ENCODE results near the gene BPIFB2.

DNA sequence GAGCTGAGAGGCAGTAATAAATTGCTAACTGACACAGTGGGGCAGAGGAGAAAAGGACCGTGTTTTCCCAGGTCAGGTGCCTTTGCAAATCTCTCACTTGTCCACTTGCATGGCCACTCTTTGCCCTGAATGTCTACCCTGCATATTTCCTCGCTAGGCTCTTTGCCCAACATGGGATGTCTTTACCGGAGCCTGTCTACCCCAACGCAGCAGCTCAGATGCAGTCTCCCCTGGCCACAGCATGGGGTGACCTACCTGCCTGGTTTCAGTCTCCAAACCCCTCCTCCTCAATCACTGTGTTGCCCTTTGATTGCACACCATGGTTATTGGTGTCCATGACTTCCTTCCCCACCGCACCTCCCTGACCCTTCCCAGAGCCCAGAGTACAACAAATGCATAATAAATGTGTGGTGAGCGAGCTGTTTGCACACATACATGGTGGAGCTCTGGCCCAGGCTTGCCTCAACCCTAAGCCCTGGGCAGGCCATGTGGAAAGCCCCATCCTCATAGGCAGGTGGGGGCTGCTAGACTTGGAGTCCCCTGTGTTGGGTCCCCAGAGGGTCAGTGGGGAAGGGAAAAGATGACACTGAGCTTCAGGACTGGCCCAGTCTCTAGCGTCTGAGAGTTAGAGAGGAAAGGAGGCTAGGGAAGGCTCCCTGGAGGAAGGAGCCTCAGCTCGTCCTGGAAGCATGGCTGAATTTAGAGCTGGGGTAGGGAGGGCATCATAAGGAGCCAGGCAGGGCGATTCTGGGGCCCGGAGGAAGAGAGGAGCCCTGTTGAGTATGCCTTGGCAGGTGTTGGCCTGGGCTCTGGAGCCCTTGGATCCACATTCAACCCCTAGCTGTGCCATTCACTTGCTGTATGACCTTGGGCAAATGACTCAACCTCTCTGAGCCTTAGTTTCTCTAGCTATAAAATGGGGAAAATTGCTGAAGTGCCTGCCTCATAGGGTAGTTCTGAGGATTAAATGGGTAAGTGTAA lies 19.6 kb downstream of the BPIFB2 start:
- TF ChIP-seq, protein P1, sequence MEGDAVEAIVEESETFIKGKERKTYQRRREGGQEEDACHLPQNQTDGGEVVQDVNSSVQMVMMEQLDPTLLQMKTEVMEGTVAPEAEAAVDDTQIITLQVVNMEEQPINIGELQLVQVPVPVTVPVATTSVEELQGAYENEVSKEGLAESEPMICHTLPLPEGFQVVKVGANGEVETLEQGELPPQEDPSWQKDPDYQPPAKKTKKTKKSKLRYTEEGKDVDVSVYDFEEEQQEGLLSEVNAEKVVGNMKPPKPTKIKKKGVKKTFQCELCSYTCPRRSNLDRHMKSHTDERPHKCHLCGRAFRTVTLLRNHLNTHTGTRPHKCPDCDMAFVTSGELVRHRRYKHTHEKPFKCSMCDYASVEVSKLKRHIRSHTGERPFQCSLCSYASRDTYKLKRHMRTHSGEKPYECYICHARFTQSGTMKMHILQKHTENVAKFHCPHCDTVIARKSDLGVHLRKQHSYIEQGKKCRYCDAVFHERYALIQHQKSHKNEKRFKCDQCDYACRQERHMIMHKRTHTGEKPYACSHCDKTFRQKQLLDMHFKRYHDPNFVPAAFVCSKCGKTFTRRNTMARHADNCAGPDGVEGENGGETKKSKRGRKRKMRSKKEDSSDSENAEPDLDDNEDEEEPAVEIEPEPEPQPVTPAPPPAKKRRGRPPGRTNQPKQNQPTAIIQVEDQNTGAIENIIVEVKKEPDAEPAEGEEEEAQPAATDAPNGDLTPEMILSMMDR (optimal IDR thresholded peaks at IDR 0.05 in 1 of 3, IDR thresholded peaks at IDR 0.05 in 1 of 3, conservative IDR thresholded peaks at IDR 0.05 in 1 of 3; ENCODE audit: extremely low read depth in 1 of 3, insufficient read depth in 2 of 3, low read length in 3 of 3) = no peak
- no peak for TF ChIP-seq EZH2 (IDR thresholded peaks at IDR 0.05; ENCODE audit: low read length)

Data from keratinocyte (primary cell).